ENCODE measurements around the gene HOXB2. TPM values are rescaled to one million over a fixed set of nuclear protein-coding genes. Genes with fewer than 3 reads are reported as not detected.

HOXB2 gene
- total and polyA plus RNA-seq, 3 donors from 2014 or later, result 1.8 to 4.2 (median 3.3) TPM

DNA sequence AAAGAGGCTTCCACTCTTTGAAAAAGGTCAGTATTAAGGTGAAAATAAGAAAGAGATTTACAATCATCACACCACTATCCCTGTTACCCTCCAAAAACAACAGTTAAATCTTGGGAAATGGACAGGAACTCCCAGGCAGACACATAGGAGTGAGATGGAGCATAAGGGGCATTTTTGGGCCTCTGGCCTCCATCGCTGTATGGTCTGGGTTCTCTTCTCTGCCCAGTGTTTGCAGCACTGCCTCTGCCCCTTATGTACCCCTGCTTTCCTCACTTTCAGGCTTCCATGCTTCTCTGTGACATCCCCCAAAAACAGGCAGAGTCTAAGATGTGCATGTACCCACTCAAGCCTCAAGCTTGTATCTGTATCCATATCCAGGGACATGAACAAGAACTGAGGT lies 630 bp upstream of the HOXB2 start:
- no peak for TF ChIP-seq POLR2A (IDR thresholded peaks at IDR 0.05)
- TF ChIP-seq, protein P1, sequence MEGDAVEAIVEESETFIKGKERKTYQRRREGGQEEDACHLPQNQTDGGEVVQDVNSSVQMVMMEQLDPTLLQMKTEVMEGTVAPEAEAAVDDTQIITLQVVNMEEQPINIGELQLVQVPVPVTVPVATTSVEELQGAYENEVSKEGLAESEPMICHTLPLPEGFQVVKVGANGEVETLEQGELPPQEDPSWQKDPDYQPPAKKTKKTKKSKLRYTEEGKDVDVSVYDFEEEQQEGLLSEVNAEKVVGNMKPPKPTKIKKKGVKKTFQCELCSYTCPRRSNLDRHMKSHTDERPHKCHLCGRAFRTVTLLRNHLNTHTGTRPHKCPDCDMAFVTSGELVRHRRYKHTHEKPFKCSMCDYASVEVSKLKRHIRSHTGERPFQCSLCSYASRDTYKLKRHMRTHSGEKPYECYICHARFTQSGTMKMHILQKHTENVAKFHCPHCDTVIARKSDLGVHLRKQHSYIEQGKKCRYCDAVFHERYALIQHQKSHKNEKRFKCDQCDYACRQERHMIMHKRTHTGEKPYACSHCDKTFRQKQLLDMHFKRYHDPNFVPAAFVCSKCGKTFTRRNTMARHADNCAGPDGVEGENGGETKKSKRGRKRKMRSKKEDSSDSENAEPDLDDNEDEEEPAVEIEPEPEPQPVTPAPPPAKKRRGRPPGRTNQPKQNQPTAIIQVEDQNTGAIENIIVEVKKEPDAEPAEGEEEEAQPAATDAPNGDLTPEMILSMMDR (IDR thresholded peaks at IDR 0.05), result no peak
- Histone ChIP-seq H3K9me3 (no peaks in the 10 kb centered on the region), H3K36me3 (ENCODE audit: low read depth, missing control alignments) (no peaks in the 10 kb centered on the region), H3K27ac (no peak overlapping the region), H3K4me3 (no peak overlapping the region), H3K4me1 (peaks cover 4% of the 10 kb centered on the region), H3K27me3 (no peaks in the 10 kb centered on the region)
- DNase-seq, result no peak
- 73 to 75% methylated on average over 1 of the region's 1 CpG for WGBS, 2 donors
- intact Hi-C loops (cut with DNase I; ENCODE audit: low total_unique reads), result no loop called here

DNA sequence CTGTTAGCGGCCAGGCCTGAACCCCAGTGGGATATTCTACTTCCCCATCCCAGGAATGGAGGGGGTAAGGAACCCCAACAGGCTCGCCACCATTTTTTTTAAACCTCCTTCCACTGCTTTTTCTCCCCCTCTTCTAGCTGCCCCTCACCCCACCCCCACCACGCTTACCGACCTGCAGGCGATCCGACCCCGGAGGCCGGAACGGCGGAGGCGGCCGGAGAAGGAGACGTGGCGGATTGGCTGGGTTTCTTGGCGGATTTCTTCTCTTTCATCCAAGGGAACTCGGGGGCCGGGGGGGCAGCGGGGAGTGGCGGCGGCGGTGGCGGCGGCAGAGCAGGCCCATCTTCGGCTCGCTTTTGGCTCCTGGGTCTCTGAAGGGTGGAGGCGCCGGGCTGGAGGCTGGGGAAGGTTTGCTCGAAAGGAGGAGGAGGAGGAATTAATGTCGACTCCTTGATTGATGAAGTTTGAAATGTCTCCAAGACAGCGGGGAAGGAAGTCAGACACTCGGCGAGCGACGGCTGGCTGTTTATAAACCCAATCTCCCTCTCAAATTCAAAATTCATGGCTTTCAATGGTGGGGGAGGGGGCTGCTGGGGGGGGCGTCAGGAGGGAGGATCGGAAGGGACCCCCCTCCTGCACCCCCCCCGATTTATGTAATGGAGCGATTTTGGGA lies 424 bp downstream of the HOXB2 start:
- no peaks in the 10 kb centered on the region for H3K27me3 ChIP-seq
- H3K27ac ChIP-seq, result peak overlapping the region; percentile 72 to 81
- H3K36me3 ChIP-seq (ENCODE audit: low read depth, missing control alignments), result no peaks in the 10 kb centered on the region
- H3K9me3 ChIP-seq, result no peaks in the 10 kb centered on the region
- TF ChIP-seq, protein P1 (IDR thresholded peaks at IDR 0.05), result no peak
- TF ChIP-seq POLR2A (IDR thresholded peaks at IDR 0.05), result no peak
- H3K4me1 ChIP-seq, result peaks cover 4% of the 10 kb centered on the region
- intact Hi-C loops (cut with DNase I; ENCODE audit: low total_unique reads), result no loop called here
- H3K4me3 ChIP-seq, result peak overlapping the region; percentile 52 to 69
- peak; percentile 29 for DNase-seq
- 5 to 6% methylated on average over 31 to 38 of the region's 38 CpGs for WGBS, 2 donors

DNA sequence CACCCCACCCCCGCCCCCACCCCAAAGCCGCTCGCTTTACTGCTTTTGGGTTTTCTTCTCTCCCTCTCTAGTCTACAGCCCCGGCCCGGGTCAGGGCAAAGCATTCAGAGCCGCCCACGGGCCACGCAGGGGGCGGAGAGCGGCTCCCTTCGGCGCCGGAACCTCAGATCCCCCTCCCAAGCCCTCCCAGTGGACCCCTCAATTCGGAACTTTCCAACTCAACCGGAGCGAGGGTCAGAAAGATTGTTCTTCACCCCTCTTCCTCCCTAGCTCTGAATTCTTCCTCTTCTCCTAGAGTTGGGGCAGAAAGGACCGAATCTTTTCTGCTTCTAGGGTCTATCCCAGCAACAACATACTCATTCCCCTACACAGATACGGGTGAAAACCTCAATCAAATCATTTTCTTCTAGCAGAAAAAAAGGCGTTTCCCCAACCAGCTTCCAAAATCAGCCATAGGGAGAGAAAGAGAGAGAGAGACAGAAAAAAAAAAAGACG lies 1.0 kb downstream of the HOXB2 start:
- Histone ChIP-seq H3K36me3 (ENCODE audit: low read depth, missing control alignments) (no peaks in the 10 kb centered on the region), H3K4me1 (peaks cover 4% of the 10 kb centered on the region), H3K27ac (peak overlapping the region; percentile 78 to 81), H3K4me3 (peak overlapping the region; percentile 52 to 69), H3K9me3 (no peaks in the 10 kb centered on the region), H3K27me3 (no peaks in the 10 kb centered on the region)
- TF ChIP-seq, protein P1 (IDR thresholded peaks at IDR 0.05), result no peak
- no peak for TF ChIP-seq POLR2A (IDR thresholded peaks at IDR 0.05)
- intact Hi-C loops (cut with DNase I; ENCODE audit: low total_unique reads), result no loop called here
- DNase-seq, result no peak
- 6 to 7% methylated on average over 13 to 20 of the region's 20 CpGs for WGBS, 2 donors

DNA sequence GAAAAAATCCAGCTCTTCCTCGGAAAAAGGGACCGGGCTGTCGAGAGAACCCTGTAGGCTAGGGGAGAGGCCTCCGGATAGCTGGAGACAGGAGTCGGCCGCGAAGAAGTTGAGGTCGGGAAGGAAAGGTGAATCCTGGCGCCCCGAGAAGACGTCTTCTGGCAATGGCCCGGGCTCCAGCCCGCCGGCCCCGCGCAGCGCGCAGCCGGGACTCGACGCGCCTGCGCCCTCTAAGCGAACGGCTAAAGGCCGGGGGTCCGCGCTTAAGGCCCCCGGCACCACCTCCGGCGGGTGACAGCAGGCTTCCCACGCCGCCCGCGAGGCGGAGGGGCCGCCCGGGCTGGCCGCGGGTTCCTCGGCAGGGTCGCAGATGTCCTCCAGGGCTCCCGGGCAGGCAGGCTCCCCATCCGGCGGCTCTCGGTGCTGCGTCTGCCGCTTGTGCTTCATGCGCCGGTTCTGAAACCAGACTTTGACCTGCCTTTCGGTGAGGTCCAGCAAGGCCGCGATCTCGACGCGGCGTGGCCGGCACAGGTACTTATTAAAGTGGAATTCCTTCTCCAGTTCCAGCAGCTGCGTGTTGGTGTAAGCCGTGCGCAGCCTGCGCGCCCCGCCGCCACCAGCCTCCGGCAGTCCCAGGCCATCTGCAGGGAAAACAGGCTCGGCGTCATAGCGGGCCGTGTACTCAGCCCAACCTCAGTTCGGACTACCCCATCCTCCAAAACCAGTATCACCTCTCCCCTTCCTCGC lies 1.6 kb downstream of the HOXB2 start:
- Histone ChIP-seq H3K4me3 (peak overlapping the region; percentile 52 to 69), H3K27ac (peak overlapping the region; percentile 78 to 81), H3K9me3 (no peaks in the 10 kb centered on the region), H3K4me1 (peaks cover 4% of the 10 kb centered on the region), H3K27me3 (no peaks in the 10 kb centered on the region), H3K36me3 (ENCODE audit: low read depth, missing control alignments) (no peaks in the 10 kb centered on the region)
- 0 to 1% methylated on average over 23 to 67 of the region's 72 CpGs for WGBS, 2 donors
- TF ChIP-seq, protein P1 (IDR thresholded peaks at IDR 0.05), result peak in 2 of 3 experiments; percentile 19 to 25
- TF ChIP-seq POLR2A (IDR thresholded peaks at IDR 0.05), result no peak
- intact Hi-C loops (cut with DNase I; ENCODE audit: low total_unique reads), result no loop called here
- peak; percentile 61 for DNase-seq

All from testis (tissue), 3 donors.